Omental fat pad (tissue), 4 donors: Measurements from ENCODE around the gene GPC1. TPM values are rescaled to one million over a fixed set of nuclear protein-coding genes. Genes with fewer than 3 reads are reported as not detected.

Experiments
- ATAC-seq: fragments of 150-250 bp; one replicate; pipeline ENCODE4 v1.9.1; 2016; ENCODE audit warnings: mild to moderate bottlenecking, moderate library complexity; ENCODE audit not compliant: low FRiP score
- DNase-seq: peaks from one replicate; pipeline ENCODE4 v3.0.0-alpha.2; 2019; ENCODE audit warnings: low spot score
- total RNA-seq, 4 donors: library from RNA; depleted of rRNA; stranded (reverse); fragments of >200 nt; gene quantifications; one replicate each; pipeline ENCODE4 v1.1.0, GENCODE V29; 2016
- TF ChIP-seq, protein P1 (sequence below), 3 donors: fragments of 450-650 bp; IDR thresholded peaks; one replicate each; pipeline ENCODE4 v1.5.1; 2016 to 2017; ENCODE audit warnings: antibody characterized with exemption in 3 of 3, mild to moderate bottlenecking in 3 of 3, moderate library complexity in 2 of 3

Gene GPC1
- total RNA-seq, 4 donors from 2014 or later, result 33.6 to 91.4 (median 39.5) TPM

- peak; percentile 18 for DNase-seq
- ATAC-seq, result no peak
- TF ChIP-seq, protein P1, sequence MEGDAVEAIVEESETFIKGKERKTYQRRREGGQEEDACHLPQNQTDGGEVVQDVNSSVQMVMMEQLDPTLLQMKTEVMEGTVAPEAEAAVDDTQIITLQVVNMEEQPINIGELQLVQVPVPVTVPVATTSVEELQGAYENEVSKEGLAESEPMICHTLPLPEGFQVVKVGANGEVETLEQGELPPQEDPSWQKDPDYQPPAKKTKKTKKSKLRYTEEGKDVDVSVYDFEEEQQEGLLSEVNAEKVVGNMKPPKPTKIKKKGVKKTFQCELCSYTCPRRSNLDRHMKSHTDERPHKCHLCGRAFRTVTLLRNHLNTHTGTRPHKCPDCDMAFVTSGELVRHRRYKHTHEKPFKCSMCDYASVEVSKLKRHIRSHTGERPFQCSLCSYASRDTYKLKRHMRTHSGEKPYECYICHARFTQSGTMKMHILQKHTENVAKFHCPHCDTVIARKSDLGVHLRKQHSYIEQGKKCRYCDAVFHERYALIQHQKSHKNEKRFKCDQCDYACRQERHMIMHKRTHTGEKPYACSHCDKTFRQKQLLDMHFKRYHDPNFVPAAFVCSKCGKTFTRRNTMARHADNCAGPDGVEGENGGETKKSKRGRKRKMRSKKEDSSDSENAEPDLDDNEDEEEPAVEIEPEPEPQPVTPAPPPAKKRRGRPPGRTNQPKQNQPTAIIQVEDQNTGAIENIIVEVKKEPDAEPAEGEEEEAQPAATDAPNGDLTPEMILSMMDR (IDR thresholded peaks at IDR 0.05), result no peak
Measured at GRCh38 chr2:240503848-240504247, 68.4 kb downstream of the GPC1 start.

DNA sequence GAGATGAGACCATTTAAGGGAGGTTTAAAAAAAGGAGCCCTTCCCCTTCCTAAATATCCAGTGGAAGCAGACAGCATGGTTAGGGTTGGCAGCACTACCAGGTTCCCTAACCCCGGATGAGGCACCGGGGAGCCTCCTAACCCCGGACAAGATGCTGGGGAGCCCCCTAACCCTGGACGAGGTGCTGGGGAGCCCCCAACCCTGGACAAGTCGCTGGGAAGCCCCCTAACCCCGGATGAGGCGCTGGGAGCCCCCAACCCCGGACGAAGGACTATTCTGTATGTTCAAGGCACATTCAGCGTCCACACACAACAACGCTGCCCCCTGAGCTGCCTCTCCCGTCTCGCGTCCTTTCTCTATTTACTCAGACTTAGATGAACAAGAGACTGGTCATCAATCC, 70.4 kb downstream of the GPC1 start:
- TF ChIP-seq, protein P1 (IDR thresholded peaks at IDR 0.05), result no peak
- ATAC-seq, result no peak

GRCh38 chr2:240506406-240507059, 71.1 kb downstream of the GPC1 start:
- ATAC-seq, result no peak
- no peak for DNase-seq
- TF ChIP-seq, protein P1 (IDR thresholded peaks at IDR 0.05), result no peak

More for the DNA sequence above, 70.4 kb downstream of the GPC1 start:
- DNase-seq, result no peak

- TF ChIP-seq, protein P1 (IDR thresholded peaks at IDR 0.05), result no peak
- no peak for ATAC-seq
- DNase-seq, result no peak
Measured at GRCh38 chr2:240507060-240507777, 71.8 kb downstream of the GPC1 start.

DNA sequence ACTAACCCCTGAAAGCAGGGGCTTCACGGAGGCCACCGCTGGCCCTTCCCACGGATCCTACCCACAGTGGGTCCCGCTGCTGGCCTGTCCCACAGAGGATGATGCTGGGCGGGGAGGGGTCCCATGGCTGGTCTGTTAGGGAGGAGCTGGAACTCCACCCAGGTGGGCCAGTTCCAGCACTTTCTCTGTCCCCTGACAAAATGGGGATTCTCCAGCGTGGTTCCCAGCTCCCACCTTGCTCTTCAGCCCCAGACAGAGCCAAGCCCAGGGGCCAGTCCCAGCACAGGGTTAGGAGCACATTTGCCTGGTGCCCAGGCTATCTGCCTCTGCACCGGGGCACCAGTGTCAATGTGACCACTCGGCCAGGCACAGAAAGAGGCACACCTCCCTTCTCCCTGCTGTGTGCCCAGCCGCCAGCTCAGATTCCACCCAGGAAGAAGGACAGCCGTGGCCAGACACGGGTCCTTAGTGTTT, 72.4 kb downstream of the GPC1 start:
- TF ChIP-seq, protein P1 (IDR thresholded peaks at IDR 0.05), result no peak
- ATAC-seq, result no peak
- no peak for DNase-seq

- DNase-seq (no peak), ATAC-seq (no peak)
- TF ChIP-seq, protein P1 (IDR thresholded peaks at IDR 0.05), result no peak
Measured at GRCh38 chr2:240508832-240509545, 73.5 kb downstream of the GPC1 start.
